Gastrocnemius medialis (tissue), 4 donors: ENCODE results near the gene CRYBB3.

Experiments used
- CTCF ChIP-seq, 5 experiments: fragments of 450-650 bp in 3 of 5; fragments of 200-600 bp in 2 of 5; sonication (generic) in 2 of 5; IDR thresholded peaks in 4 of 5; conservative IDR thresholded peaks in 1 of 5; 1 replicate in 4 of 5; 2 replicates in 1 of 5; pipeline ENCODE4 v1.5.1; 2016 to 2019; ENCODE audit warnings: antibody characterized with exemption in 5 of 5, mild to moderate bottlenecking in 3 of 5, moderate library complexity in 3 of 5
- POLR2A ChIP-seq, 2 donors: fragments of 450-650 bp; IDR thresholded peaks; one replicate each; pipeline ENCODE4 v1.6.1; 2017; ENCODE audit warnings: antibody characterized with exemption in 2 of 2, mild to moderate bottlenecking in 2 of 2, moderate library complexity in 2 of 2

GRCh38 chr22:25183949-25184619, 15.6 kb upstream of the CRYBB3 start:
- TF ChIP-seq CTCF (IDR thresholded peaks at IDR 0.05 in 4 of 5, conservative IDR thresholded peaks at IDR 0.05 in 1 of 5) (no peak), POLR2A (IDR thresholded peaks at IDR 0.05) (no peak)
